Middle frontal gyrus (tissue), 1 donor: ENCODE results near the gene GP9.
"Not testable (repeated sequence)": the region's sequence is repeated elsewhere in the genome, so short reads cannot be mapped to it uniquely, and the experiment has no call there.

Experiments used
- DNase-seq: peaks from one replicate; pipeline ENCODE4 v3.0.0-alpha.2; 2015; ENCODE audit warnings: low spot score; ENCODE audit errors: extremely low spot score

The GP9 gene

DNA sequence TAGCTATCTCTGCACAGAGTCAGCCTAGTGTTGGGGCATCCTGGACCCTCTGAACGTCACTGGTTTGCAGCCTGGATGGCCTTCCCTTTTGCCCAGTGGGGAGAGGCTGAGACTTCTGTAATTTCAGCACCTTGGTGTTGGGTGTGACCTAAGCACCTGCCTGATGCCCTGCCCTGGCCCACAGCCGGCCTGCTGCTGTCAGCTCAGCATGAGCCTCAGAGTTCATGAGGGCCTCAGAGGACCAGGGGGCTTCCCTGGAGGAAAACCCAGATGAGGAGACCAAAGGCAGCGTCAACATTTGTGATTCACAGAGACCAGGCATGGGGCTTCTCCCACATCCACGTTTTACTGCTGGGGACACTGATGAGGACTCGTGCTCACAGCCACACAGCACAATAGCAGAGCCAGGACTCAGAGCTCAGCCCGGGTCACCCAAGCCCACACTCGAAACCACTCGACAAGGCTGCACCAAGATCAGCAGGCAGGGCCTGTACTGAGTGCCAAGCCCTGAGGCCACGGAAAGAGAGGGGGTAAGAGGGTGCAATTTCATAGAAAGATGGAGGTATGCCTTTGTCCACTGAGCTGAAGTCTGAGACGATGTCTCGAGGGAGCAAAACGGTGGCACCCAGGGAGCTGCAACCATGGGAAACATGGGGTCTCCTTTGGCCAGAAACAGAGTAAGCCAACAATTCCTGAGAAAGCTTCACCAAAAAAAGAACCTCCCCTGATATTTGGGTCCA, 9.9 kb upstream of the GP9 start:
- DNase-seq = no peak

DNA sequence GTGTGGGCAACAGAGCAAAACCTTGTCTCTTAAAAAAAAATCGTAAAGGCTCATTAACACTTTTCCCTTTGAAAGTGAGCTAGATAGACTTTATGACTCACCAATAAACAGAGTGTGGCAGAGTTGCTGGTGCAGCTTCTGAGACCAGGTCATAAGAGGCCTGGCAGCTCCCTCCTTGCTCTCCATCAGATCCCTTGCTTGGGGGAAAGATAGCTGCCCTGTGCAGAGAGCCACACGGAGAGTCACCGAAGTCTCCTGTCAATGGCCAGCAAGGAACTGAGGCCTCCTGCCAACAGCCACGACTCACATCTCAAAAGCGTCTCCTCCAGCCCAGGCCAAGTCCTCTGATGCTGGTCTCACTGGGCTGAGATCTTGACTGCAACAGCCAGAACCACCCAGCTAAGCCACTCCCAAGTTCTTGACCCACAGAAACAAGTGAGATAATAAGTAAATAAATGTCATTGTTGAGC, 8.7 kb upstream of the GP9 start:
- DNase-seq = no peak

DNA sequence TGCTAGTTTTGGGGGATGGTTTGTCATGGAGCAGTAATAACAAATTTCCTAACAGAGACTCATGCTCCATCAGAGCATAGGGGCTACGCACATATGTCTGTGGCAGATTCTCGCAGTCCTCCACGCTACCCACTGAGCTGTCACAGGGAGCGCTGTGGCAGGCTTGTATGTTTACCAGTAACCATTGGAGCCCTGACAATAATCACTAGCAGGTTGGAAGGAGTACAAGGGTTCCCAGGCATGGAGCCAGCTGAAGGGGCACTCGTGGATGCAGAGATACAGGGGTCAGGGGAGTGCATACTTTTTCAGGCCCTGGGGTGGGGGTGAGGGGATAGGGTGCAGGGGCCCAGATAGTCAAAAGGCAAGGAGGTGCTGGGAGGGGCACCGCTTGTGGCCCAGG, 7.9 kb upstream of the GP9 start:
- DNase-seq = no peak

DNA sequence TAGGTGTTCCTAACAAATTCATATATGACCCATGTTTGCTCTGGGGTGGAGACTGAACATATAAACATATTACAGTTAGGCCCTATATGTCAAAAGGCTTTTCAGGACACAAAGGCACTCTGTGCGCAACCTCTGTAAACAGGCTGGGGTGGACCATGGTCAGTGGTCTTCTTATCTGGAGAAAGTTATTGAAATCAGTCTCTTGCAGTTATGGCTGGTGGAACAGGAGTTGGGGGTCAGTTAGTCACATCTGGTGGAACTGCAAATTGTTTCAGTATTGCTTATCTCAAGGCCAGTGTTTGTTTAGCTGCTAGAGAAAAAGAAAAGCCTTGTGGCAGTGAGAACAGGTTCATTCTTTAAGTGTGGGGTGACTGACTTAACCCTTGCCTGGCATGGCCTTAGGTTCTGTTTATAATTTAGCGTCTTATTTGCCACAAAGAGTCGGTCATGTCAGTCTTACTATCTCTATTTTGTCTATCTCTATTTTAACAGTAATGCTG, 5.9 kb upstream of the GP9 start:
- no peak for DNase-seq

DNA sequence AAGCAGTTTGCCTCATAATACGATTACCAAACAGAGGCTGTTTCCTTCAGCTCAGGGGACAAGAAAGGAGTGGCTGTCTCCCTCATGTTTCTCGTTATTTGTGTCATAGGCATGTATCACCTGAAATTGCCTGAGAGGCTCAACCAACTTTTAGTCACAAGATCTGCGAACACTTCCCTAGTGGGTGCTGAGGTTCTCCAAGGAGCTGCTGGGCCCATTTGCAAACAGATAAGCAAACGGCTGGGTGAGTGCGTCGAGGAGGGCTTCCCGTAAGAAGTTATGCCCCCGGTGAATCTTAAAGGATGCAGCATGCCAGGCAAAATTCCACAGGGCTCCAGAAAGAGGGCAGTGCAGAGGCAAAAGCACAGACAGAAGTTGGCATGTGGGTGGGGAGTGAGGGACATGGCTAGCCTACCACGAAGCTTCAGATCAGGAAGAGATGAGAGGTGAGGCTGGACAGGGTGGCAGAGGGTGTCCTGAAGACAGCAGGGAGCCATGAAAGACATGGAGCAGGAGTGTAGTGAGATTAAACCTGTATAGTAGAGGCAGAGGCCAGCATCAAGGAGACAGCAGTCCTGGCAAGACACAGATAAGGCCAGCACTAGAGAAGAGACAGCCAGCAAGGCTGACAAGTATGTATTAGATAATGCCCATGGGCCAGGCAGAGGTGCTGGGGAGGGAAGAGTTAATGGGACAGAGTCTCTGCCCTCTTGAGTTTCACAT, 4.0 kb upstream of the GP9 start:
- no peak for DNase-seq

DNA sequence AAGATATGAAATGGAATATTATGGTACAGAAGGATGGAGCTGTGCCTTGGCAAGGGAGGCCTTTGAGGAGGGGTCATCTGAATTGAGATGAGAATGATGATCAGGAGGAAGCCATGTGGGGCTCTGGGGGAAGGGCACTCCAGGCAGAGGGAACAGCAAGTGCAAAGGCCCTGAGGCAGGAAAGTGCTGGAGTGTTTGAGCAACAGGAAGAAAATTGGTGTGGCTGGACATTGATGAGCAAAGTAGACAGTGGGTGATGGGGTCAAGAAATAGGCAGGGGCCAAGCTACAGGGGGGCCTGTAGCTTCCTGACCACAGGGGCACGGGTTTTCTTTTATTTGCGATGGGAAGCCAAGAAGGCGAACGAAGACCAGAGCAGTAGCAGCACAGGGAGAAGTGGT, 3.3 kb upstream of the GP9 start:
- no peak for DNase-seq

DNA sequence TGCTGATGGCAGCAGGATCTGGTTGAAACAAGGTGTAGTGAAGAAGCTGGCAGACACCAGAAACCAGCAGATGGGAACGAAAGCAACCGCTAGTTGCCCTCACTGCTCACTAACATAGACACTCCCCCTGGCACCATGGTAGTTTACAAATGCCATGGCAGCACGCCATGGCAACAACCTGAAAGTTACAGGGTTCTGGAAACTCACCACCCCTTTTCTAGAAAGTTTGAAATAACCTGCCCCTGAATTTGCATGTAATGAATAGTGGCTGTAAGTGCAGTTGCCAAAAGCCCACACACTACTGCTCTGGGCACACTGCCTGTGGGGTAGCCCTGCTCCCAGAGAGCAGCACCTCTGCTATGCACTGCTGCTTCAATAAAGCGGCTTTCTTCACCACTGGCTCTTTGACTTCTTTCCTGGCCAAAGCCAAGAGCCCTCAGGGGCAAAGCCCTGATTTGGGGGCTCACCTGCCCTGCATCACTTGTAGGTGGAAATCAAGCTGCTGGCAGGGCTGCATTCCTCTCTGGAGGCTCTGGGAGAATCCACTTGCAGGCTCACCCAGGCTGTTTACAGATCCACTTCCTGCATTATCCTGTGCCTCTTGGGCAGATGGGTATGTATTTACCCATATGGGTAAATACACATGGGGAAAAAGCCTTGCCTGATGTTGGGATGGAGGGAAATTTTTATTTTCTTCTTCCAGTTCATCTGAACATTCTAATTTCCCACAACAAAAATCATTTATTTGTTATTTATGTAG, 2.0 kb upstream of the GP9 start:
- no peak for DNase-seq

DNA sequence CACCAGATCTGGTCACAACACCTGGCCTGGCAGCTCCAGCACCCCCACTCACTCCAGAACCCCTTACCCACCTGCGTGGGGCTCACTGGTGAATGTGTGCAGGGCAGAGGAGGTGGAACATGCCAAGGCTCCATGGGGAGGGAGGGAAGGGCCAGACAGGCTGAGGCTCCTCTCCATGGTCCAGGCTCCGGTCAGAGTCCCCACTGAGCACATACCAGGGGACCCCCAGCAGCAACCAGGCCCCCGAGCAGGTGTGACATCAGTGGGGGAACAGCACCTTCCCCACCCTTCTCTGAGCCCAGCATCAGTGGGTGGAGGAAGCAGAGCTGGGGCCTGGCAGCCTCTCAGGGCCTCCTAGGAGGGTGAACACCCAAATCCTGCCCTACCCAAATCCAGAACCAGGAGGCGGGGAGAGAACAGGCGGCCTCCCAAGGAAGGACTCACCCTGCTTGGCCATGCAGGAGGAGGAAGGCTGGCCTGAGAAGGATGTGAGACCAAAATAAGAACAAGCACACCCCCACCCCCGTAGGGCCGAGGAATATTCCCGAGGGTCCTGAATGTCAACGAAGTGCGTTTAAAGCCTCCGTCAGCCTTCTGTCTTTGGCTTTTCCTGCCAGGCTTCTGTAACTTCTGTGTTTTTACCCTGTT, 1.1 kb upstream of the GP9 start:
- DNase-seq = no peak

DNA sequence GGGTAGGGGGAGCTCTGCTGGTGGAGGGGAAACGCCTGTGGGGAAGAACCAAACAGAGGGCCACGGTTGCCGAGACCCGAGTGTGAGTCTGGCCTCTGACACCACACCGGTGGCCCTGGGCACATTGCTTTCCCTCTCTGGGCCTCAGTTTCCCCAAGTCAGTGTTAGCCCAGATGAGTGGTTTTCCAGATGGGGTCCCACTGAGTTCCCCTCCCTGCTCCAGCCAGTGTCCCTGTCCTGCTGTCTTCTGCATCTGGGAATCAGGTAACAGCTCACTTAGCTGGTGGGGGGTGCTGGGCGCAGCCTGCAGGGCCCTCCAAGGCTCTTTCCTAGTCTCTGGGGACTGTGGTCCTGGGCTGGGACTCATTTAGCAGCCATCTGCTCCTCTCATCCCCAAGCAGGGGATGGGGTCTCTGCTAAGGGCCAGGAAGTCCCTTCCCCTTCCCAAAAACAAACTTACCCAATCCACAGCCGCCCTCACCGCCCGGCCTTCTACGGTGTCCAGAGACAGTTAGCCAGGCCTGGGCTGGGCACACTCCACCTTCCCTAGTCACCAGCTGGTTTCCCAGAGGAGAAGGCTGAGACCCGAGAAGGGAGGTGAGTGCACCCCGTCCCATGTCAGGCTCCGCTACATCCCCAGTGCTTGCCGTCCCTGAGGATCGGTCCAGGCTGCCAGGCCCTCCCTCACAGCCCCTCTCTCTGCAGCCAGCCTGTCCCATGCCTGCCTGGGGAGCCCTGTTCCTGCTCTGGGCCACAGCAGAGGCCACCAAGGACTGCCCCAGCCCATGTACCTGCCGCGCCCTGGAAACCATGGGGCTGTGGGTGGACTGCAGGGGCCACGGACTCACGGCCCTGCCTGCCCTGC, 676 bp downstream of the GP9 start:
- DNase-seq = no peak

DNA sequence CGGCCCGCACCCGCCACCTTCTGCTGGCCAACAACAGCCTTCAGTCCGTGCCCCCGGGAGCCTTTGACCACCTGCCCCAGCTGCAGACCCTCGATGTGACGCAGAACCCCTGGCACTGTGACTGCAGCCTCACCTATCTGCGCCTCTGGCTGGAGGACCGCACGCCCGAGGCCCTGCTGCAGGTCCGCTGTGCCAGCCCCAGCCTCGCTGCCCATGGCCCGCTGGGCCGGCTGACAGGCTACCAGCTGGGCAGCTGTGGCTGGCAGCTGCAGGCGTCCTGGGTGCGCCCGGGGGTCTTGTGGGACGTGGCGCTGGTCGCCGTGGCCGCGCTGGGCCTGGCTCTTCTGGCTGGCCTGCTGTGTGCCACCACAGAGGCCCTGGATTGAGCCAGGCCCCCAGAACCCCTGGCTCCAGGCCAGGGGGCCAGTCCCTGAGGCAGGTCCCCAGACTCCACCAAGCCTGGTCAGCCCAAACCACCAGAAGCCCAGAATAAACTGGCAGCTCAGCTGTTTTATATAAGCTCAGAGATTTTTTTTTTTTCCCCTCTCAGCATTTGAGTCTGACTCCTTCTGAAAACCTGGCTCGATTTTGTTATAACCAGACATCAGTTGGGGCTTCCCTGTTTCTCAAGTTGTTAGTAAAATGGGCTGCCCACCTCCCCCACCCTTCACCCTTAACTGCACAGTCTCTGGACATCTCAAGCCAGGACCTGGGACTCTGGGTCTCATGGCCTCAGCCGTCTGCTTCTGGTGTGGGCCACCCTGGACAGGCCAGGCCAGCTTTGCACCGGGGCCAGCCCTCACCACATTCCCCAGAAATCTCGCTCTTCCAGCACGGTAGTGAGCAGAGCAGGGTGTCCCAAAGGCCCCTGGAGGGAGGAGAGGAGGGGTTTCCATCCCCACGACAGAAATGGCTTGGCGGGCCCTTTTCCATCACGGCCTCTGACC, 1.6 kb downstream of the GP9 start:
- no peak for DNase-seq

DNA sequence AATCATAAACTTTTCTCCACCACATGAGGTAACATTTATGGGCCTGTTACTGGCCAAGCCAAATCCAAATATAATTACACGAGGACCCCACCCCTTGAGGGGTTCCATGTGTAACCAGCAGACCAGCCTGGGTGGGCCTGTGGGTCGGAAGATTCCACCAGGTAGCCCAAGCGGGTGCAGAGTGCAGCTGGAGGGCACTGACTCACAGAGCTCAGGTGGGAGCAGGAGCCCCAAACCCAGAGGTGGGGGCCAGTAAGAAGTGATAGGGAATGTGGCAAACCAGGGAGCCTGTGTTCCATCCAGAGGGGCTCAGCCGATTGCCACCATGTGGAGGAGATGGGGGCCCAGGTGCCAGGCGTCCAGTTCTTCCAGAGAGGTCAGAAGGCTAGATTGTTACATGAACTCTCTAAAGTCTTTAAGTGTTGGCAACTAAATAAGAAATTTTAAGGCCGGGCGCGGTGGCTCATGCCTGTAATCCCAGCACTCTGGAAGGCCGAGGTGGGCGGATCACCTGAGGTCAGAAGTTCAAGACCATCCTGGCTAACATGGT, 2.6 kb downstream of the GP9 start:
- no peak for DNase-seq

DNA sequence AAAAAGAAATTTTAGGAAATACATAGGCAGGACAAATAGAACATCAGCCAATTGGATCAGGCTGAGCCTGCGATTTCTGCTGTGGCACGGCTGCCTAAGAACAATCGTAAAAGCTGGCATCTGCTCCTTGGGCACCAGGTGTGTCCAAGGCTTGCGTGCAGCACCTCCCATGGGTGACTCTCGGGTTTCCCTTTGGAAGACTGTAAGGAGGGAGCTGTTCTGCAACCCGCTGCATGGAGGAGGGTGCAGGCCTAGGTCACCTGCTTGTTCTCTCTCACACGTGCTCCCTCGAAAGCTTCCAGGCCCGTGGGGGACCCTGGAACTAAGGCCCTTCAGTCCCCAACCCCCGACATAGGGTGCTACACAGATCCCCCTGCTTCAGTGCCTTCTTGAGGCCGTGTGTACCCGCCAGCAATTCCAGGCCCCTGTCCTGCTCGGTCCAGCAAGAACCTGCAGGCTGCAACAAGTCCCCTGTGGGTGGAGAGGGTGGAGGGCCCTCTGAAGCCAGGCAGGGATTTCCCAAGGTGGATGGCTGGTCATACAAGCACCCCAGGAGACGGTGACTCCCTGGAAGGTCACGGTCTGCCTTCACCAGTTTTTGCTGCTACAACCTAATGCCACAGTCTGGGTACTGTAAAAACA, 3.4 kb downstream of the GP9 start:
- DNase-seq = no peak

DNA sequence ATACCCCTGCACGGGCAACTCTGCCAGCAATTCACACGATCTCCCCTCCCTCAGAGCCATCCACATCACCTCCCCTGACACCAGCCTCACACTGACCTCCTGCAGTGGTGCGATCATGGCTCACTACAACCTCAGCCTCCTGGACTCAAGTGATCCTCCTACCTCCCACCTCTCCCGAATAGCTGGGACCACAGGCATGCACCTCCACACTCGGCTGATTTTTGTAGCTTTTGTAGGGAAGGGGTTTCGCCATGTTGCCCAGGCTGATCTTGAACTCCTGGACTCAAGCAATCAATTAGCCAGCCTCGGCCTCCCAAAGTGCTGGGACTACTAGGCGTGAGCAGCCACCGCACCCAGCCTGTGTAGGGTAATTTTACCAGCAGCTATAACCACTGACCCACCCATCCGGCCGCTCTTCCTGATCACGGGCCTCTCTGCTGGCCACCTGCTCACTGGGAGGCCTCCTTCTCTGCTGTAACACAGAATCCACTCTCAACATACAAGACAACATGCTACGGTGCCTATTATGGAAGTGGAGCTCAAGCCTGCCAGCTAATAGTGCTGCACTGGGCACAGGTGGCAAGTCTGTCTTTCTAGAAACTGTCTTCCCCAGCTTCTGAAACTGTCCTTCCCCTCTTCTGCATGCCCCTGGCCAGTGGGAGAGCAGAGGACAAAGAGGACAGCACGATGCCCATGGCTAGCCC, 4.6 kb downstream of the GP9 start:
- DNase-seq = no peak

DNA sequence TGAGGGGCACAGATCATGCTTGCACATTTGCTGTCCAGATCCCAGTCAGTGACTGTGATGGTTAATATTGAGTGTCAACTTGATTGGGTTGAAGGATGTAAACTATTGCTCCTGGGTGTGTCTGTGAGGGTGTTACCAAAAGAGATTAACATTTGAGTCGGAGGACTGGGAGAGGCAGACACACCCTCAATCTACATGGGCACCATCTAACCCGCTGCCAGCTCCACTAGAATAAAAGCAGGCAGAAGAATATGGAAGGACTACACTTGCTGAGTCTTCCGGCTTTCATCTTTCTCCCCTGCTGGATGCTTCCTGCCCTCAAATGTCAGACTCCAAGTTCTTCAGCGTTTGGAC, 5.1 kb downstream of the GP9 start:
- no peak for DNase-seq

DNA sequence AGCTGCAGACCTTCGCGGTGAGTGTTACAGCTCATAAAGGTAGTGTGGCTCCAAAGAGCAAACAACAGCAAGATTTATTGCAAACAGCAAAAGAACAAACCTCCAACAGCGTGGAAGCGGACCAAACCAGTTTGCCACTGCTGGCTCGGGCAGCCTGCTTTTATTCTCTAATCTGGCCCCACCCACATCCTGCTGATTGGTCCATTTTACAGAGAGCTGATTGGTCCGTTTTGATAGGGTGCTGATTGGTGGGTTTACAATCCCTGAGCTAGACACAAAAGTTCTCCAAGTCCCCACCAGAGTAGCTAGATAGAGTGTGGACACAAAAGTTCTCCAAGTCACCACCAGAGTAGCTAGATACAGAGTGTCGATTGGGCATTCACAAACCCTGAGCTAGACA, 7.1 kb downstream of the GP9 start:
- not testable (repeated sequence) for DNase-seq

DNA sequence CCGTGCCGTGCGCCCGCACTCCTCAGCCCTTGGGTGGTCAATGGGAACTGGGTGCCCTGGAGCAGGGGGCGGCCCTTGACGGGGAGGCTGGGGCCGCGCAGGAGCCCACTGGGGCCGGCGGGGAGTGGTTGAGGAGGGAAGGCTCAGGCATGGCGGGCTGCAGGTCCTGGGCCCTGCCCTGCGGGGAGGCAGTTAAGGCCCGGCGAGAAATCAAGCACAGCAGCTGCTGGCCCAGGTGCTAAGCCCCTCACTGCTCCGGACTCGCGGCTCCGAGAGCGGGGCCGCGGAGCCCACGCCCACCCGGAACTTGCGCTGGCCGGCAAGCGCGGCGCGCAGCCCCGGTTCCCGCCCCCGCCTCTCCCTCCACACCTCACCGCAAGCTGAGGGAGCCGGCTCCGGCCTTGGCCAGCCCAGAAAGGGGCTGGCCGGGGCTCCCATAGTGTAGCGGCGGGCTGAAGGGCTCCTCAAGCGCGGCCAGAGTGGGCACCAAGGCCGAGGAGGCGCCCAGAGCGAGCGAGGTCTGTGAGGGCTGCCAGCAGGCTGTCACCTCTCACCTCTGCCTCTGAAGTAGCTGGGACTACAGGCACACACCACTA, 7.8 kb downstream of the GP9 start:
- no peak for DNase-seq

DNA sequence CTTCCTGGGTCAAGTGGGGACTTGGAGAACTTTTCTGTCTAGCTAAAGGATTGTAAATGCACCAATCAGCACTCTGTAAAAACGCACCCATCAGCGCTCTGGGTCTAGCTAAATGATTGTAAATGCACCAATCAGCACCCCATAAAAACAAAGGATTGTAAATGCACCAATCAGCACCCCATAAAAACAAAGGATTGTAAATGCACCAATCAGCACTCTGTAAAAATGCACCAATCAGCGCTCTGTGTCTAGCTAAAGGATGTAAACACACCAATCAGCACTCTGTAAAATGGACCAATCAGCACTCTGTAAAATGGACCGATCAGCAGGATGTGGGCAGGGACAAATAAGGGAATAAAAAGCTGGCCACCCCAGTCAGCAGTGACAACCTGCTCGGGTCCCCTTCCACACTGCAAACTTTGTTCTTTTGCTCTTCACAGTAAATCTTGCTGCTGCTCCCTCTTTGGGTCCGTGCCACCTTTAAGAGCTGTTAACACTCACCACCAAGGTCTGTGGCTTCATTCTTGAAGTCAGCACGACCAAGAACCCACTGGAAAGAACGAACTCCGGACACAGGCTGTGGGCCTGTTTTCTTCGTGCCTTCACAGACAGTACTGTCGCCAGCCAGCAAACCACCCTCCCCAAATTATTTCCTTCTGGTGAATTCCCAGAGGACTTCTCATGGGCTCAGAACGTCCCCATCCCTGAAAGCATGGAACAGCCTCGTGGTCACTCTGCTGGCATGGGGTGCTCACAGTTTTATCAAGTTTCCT, 8.9 kb downstream of the GP9 start:
- not testable (repeated sequence) for DNase-seq
